ENCODE measurements around the gene ZNF462. TPM values are rescaled to one million over a fixed set of nuclear protein-coding genes. Genes with fewer than 3 reads are reported as not detected.

ZNF462 gene
- total RNA-seq, 2 donors from 2014 or later, result 41.4 to 54.4 TPM

- TF ChIP-seq POLR2A (IDR thresholded peaks at IDR 0.05) (no peak), POLR2AphosphoS5 (IDR thresholded peaks at IDR 0.05) (no peak)
- TF ChIP-seq, protein P1, sequence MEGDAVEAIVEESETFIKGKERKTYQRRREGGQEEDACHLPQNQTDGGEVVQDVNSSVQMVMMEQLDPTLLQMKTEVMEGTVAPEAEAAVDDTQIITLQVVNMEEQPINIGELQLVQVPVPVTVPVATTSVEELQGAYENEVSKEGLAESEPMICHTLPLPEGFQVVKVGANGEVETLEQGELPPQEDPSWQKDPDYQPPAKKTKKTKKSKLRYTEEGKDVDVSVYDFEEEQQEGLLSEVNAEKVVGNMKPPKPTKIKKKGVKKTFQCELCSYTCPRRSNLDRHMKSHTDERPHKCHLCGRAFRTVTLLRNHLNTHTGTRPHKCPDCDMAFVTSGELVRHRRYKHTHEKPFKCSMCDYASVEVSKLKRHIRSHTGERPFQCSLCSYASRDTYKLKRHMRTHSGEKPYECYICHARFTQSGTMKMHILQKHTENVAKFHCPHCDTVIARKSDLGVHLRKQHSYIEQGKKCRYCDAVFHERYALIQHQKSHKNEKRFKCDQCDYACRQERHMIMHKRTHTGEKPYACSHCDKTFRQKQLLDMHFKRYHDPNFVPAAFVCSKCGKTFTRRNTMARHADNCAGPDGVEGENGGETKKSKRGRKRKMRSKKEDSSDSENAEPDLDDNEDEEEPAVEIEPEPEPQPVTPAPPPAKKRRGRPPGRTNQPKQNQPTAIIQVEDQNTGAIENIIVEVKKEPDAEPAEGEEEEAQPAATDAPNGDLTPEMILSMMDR (IDR thresholded peaks at IDR 0.05), result no peak
Measured at GRCh38 chr9:106961623-106962022, 98.7 kb downstream of the ZNF462 start.

GRCh38 chr9:106962122-106962521, 99.2 kb downstream of the ZNF462 start:
- Histone ChIP-seq H3K36me3 (no peaks in the 10 kb centered on the region), H3K27me3 (replicated peaks; ENCODE audit: insufficient read depth) (no peaks in the 10 kb centered on the region), H3K27ac (no peak overlapping the region), H3K9me3 (no peaks in the 10 kb centered on the region), H3K4me1 (replicated peaks) (no peaks in the 10 kb centered on the region), H3K4me3 (no peak overlapping the region)
- TF ChIP-seq POLR2A (IDR thresholded peaks at IDR 0.05) (no peak), POLR2AphosphoS5 (IDR thresholded peaks at IDR 0.05) (no peak)
- TF ChIP-seq, protein P1 (IDR thresholded peaks at IDR 0.05), result no peak
- no peak for DNase-seq (ENCODE audit: low spot score)
- intact Hi-C loops (cut with DNase I), result no loop called here
- 78% methylated on average over 2 of the region's 2 CpGs for WGBS

More at GRCh38 chr9:106961623-106962022, 98.7 kb downstream of the ZNF462 start:
- Histone ChIP-seq H3K36me3 (no peaks in the 10 kb centered on the region), H3K27me3 (replicated peaks; ENCODE audit: insufficient read depth) (no peaks in the 10 kb centered on the region), H3K4me3 (no peak overlapping the region), H3K27ac (no peak overlapping the region), H3K9me3 (no peaks in the 10 kb centered on the region), H3K4me1 (replicated peaks) (no peaks in the 10 kb centered on the region)
- intact Hi-C loops (cut with DNase I), result no loop called here
- DNase-seq (ENCODE audit: low spot score), result no peak
- WGBS, result 89% methylated on average over 2 of the region's 2 CpGs

- no peak for DNase-seq (ENCODE audit: low spot score)
- 93% methylated on average over 8 of the region's 8 CpGs for WGBS
- no peak overlapping the region for H3K4me3 ChIP-seq
- H3K36me3 ChIP-seq, result no peaks in the 10 kb centered on the region
- intact Hi-C loops (cut with DNase I), result no loop called here
- no peaks in the 10 kb centered on the region for H3K9me3 ChIP-seq
- no peak overlapping the region for H3K27ac ChIP-seq
- no peaks in the 10 kb centered on the region for H3K27me3 ChIP-seq (replicated peaks; ENCODE audit: insufficient read depth)
- no peaks in the 10 kb centered on the region for H3K4me1 ChIP-seq (replicated peaks)
- TF ChIP-seq POLR2AphosphoS5 (IDR thresholded peaks at IDR 0.05) (no peak), POLR2A (IDR thresholded peaks at IDR 0.05) (no peak)
- TF ChIP-seq, protein P1 (IDR thresholded peaks at IDR 0.05), result no peak
Measured at GRCh38 chr9:106962615-106963363, 99.8 kb downstream of the ZNF462 start.

DNA sequence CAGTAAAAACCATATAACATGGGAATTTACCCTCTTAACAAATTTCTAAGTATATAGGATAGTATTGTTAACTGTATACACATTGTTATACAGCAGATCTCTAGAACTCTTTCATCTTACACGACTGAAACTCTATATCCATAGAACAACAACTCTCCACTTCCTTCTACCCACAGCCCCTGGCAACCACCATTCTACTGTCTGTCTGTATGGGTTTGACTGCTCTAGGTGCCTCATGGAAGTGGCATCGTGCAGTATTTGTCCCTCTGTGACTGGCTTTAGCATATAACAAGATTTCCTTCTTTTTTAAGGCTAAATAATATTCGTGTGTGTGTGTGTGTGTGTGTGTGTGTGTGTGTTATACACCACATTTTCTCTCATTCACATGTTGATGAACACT, 100.7 kb downstream of the ZNF462 start:
- intact Hi-C loops (cut with DNase I), result no loop called here
- DNase-seq (ENCODE audit: low spot score), result no peak
- Histone ChIP-seq H3K4me3 (no peak overlapping the region), H3K36me3 (no peaks in the 10 kb centered on the region), H3K9me3 (no peaks in the 10 kb centered on the region), H3K27ac (no peak overlapping the region), H3K27me3 (replicated peaks; ENCODE audit: insufficient read depth) (no peaks in the 10 kb centered on the region), H3K4me1 (replicated peaks) (no peaks in the 10 kb centered on the region)
- 64% methylated on average over 3 of the region's 3 CpGs for WGBS
- TF ChIP-seq POLR2A (IDR thresholded peaks at IDR 0.05) (no peak), POLR2AphosphoS5 (IDR thresholded peaks at IDR 0.05) (no peak)

- intact Hi-C loops (cut with DNase I), result no loop called here
- H3K4me1 ChIP-seq (replicated peaks), result no peaks in the 10 kb centered on the region
- WGBS, result 74% methylated on average over 2 of the region's 2 CpGs
- H3K27me3 ChIP-seq (replicated peaks; ENCODE audit: insufficient read depth), result no peaks in the 10 kb centered on the region
- no peaks in the 10 kb centered on the region for H3K36me3 ChIP-seq
- DNase-seq (ENCODE audit: low spot score), result no peak
- TF ChIP-seq POLR2AphosphoS5 (IDR thresholded peaks at IDR 0.05), result no peak
- TF ChIP-seq POLR2A (IDR thresholded peaks at IDR 0.05), result no peak
- TF ChIP-seq, protein P1 (IDR thresholded peaks at IDR 0.05), result no peak
- H3K9me3 ChIP-seq, result no peaks in the 10 kb centered on the region
- H3K27ac ChIP-seq, result no peak overlapping the region
- no peak overlapping the region for H3K4me3 ChIP-seq
Measured at GRCh38 chr9:106964329-106964728, 101.4 kb downstream of the ZNF462 start.
